Nephron progenitor cell (in vitro differentiated cells): Measurements from ENCODE around the gene FAM131C.

Experiments
- DNase-seq: peaks from one replicate; pipeline ENCODE4 v3.0.0; 2021
- H3K27ac Mint-ChIP-seq: 2 replicates; pipeline ENCODE4 v1.8.0; 2021; ENCODE audit warnings: mild to moderate bottlenecking, moderate library complexity, mixed read lengths
- H3K27me3 Mint-ChIP-seq: 2 replicates; pipeline ENCODE4 v1.8.0; 2021; ENCODE audit warnings: mild to moderate bottlenecking, low read depth, mixed read lengths; ENCODE audit not compliant: poor library complexity
- H3K36me3 Mint-ChIP-seq: 2 replicates; pipeline ENCODE4 v1.8.0; 2021; ENCODE audit warnings: low read depth, mixed read lengths
- H3K4me1 Mint-ChIP-seq: 2 replicates; pipeline ENCODE4 v1.8.0; 2021; ENCODE audit warnings: mixed read lengths
- H3K4me3 Mint-ChIP-seq: 2 replicates; pipeline ENCODE4 v1.8.0; 2021; ENCODE audit warnings: mild to moderate bottlenecking, moderate library complexity, mixed read lengths
- H3K9me3 Mint-ChIP-seq: 2 replicates; pipeline ENCODE4 v1.8.0; 2021; ENCODE audit warnings: mild to moderate bottlenecking, moderate library complexity, mixed read lengths
- CTCF ChIP-seq: fragments of 200-600 bp; sonication (generic); IDR thresholded peaks from 2 replicates; pipeline ENCODE4 v1.5.0; 2021; ENCODE audit warnings: antibody characterized with exemption

Gene FAM131C

GRCh38 chr1:16073490-16074119 is at the start of gene FAM131C:
Gene FAM131C (minus strand): TSS chr1:16073651. CDS start chr1:16073442, 209 bp downstream.
- Mint-ChIP-seq H3K4me3 (peak within 1 kb of the TSS; percentile 85), H3K4me1 (peaks cover 27% of the 10 kb centered on the region), H3K36me3 (no peaks in the 10 kb centered on the region), H3K9me3 (no peaks in the 10 kb centered on the region), H3K27me3 (peaks cover 55% of the 10 kb centered on the region), H3K27ac (no peak within 1 kb of the TSS)
- DNase-seq: peak; percentile 67
- TF ChIP-seq CTCF: no peak

GRCh38 chr1:16122916-16123315 is 49.5 kb upstream of the FAM131C start:
- Mint-ChIP-seq H3K9me3 (no peaks in the 10 kb centered on the region), H3K27ac (peak overlapping the region; percentile 74), H3K4me1 (peaks cover 62% of the 10 kb centered on the region), H3K36me3 (peaks cover 28% of the 10 kb centered on the region), H3K4me3 (peak overlapping the region; percentile 66), H3K27me3 (peaks cover 4% of the 10 kb centered on the region)
- DNase-seq: no peak
- TF ChIP-seq CTCF: no peak

GRCh38 chr1:16122350-16122881 is 49.0 kb upstream of the FAM131C start:
- no peak for TF ChIP-seq CTCF
- Mint-ChIP-seq H3K4me3 (peak overlapping the region; percentile 66), H3K36me3 (peaks cover 28% of the 10 kb centered on the region), H3K9me3 (no peaks in the 10 kb centered on the region), H3K4me1 (peaks cover 67% of the 10 kb centered on the region), H3K27me3 (peaks cover 9% of the 10 kb centered on the region), H3K27ac (peak overlapping the region; percentile 76)
- no peak for DNase-seq

GRCh38 chr1:16120940-16121410 is 47.5 kb upstream of the FAM131C start:
- no peak for DNase-seq
- Mint-ChIP-seq H3K36me3 (peaks cover 20% of the 10 kb centered on the region), H3K4me1 (peaks cover 75% of the 10 kb centered on the region), H3K27ac (peak overlapping the region; percentile 88), H3K9me3 (no peaks in the 10 kb centered on the region), H3K4me3 (no peak overlapping the region), H3K27me3 (peaks cover 15% of the 10 kb centered on the region)
- TF ChIP-seq CTCF: no peak

GRCh38 chr1:16120407-16120806 is 47.0 kb upstream of the FAM131C start:
- H3K27me3 Mint-ChIP-seq: peaks cover 15% of the 10 kb centered on the region
- peaks cover 14% of the 10 kb centered on the region for H3K36me3 Mint-ChIP-seq
- H3K27ac Mint-ChIP-seq: no peak overlapping the region
- no peaks in the 10 kb centered on the region for H3K9me3 Mint-ChIP-seq
- no peak for DNase-seq
- no peak overlapping the region for H3K4me3 Mint-ChIP-seq
- no peak for TF ChIP-seq CTCF
- peaks cover 75% of the 10 kb centered on the region for H3K4me1 Mint-ChIP-seq

GRCh38 chr1:16119926-16120325 is 46.5 kb upstream of the FAM131C start:
- no peak for DNase-seq
- H3K4me3 Mint-ChIP-seq: no peak overlapping the region
- no peaks in the 10 kb centered on the region for H3K9me3 Mint-ChIP-seq
- no peak for TF ChIP-seq CTCF
- H3K36me3 Mint-ChIP-seq: peaks cover 14% of the 10 kb centered on the region
- no peak overlapping the region for H3K27ac Mint-ChIP-seq
- H3K27me3 Mint-ChIP-seq: peaks cover 15% of the 10 kb centered on the region
- peaks cover 72% of the 10 kb centered on the region for H3K4me1 Mint-ChIP-seq
